IgD-negative memory B cell (primary cell): ENCODE results near the gene PCDHGC3. TPM values are rescaled to one million over a fixed set of nuclear protein-coding genes. Genes with fewer than 3 reads are reported as not detected.

ENCODE experiments used
- H3K27ac Mint-ChIP-seq, 3 donors: one replicate each; pipeline ENCODE4 v1.8.0; 2020 to 2022; ENCODE audit warnings: mild to moderate bottlenecking in 3 of 3, mixed read lengths in 3 of 3, moderate library complexity in 1 of 3
- H3K27me3 Mint-ChIP-seq: one replicate; pipeline ENCODE4 v1.8.0; 2021; ENCODE audit warnings: mixed read lengths
- H3K36me3 Mint-ChIP-seq: one replicate; pipeline ENCODE4 v1.8.0; 2020; ENCODE audit warnings: mild to moderate bottlenecking, mixed read lengths
- H3K4me1 Mint-ChIP-seq, 3 donors: one replicate each; pipeline ENCODE4 v1.8.0; 2020 to 2022; ENCODE audit warnings: mixed read lengths in 3 of 3, mild to moderate bottlenecking in 1 of 3
- H3K4me3 Mint-ChIP-seq, 4 donors: one replicate each; pipeline ENCODE4 v1.8.0; 2020 to 2022; ENCODE audit warnings: mild to moderate bottlenecking in 4 of 4, mixed read lengths in 4 of 4, moderate library complexity in 3 of 4
- H3K9me3 Mint-ChIP-seq, 3 donors: one replicate each; pipeline ENCODE4 v1.8.0; 2020 to 2021; ENCODE audit warnings: mixed read lengths in 3 of 3, mild to moderate bottlenecking in 1 of 3
- polyA plus RNA-seq: library from polyadenylated mRNA; unstranded; fragments of 300-500 nt; fragmentation: Illumina TruSeq; gene quantifications from one replicate; pipeline ENCODE4 v1.2.3, GENCODE V29; 2021

PCDHGC3 gene
- polyA plus RNA-seq, 1 donor from 2014 or later: 3.9 TPM

DNA sequence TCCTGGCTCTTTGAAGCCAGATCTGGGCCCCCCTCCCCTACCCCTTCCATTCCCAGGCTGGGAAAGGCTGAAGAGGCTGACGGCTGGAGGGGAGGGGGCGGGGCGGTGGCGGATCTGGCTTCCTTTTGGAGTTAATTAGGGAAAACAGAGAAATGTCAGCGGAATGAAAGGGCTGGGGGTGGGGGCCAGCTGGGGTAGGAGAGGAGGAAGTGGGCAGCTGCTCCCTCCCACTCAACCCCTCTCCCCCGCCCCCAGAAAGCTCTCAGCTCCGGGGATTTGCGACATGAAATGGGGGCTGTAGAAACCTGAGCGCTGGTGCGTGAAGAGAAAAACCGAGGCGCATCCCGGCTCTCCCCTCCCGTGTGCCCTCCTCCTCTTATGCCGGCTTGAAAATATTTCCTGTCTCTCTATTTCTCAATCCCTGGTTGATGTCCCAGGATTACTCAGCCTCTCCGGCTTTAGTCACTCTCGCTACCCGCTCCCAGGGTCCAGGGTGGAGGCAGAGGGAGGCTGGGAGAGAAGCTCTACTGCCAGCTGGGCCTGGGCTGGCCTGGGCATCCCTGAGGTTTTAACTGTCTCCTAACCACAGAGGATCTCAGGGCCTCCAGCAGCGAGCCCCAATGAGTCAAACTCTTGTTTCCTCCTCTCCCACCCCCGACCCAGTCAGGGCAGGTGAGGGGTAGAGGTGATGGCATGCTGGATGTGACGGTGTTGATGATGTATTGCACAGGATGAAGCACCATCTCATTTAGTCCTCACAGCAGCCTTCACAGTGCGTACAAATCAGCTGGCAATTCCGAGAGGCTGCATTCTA, 33.2 kb downstream of the PCDHGC3 start:
- Mint-ChIP-seq H3K4me1 (peaks cover 49 to 54% (median 53%) of the 10 kb centered on the region in 3 donors), H3K9me3 (no peaks in the 10 kb centered on the region), H3K27me3 (peaks cover 2% of the 10 kb centered on the region), H3K4me3 (peak overlapping the region; percentile 44 to 92 (median 67)), H3K27ac (peak overlapping the region in 1 of 3 donors; percentile 83), H3K36me3 (no peaks in the 10 kb centered on the region)

- Mint-ChIP-seq H3K4me1 (peaks cover 54 to 64% (median 60%) of the 10 kb centered on the region in 3 donors), H3K4me3 (peak overlapping the region in 3 of 4 donors; percentile 71 to 92 (median 71)), H3K9me3 (no peaks in the 10 kb centered on the region), H3K36me3 (no peaks in the 10 kb centered on the region), H3K27me3 (peaks cover 2% of the 10 kb centered on the region), H3K27ac (peak overlapping the region; percentile 73 to 88 (median 87))
These were observed 34.4 kb downstream of the PCDHGC3 start for GRCh38 chr5:141510160-141510559.

DNA sequence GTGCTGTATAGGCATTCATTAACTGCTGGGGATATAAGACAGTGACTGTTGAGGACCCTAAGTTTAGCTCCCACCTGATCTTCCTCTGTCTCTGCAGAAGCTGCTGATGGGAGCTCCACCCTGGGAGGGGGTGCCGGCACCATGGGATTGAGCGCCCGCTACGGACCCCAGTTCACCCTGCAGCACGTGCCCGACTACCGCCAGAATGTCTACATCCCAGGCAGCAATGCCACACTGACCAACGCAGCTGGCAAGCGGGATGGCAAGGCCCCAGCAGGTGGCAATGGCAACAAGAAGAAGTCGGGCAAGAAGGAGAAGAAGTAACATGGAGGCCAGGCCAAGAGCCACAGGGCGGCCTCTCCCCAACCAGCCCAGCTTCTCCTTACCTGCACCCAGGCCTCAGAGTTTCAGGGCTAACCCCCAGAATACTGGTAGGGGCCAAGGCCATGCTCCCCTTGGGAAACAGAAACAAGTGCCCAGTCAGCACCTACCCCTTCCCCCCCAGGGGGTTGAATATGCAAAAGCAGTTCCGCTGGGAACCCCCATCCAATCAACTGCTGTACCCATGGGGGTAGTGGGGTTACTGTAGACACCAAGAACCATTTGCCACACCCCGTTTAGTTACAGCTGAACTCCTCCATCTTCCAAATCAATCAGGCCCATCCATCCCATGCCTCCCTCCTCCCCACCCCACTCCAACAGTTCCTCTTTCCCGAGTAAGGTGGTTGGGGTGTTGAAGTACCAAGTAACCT, 35.3 kb downstream of the PCDHGC3 start:
- peak overlapping the region; percentile 87 to 89 (median 88) for H3K27ac Mint-ChIP-seq
- peaks cover 57 to 68% (median 65%) of the 10 kb centered on the region in 3 donors for H3K4me1 Mint-ChIP-seq

GRCh38 chr5:141511771-141512325, 36.1 kb downstream of the PCDHGC3 start:
- H3K4me1 Mint-ChIP-seq: peaks cover 53 to 69% (median 63%) of the 10 kb centered on the region in 3 donors
- no peaks in the 10 kb centered on the region for H3K9me3 Mint-ChIP-seq
- H3K4me3 Mint-ChIP-seq: peak overlapping the region; percentile 71 to 92 (median 78)
- H3K27me3 Mint-ChIP-seq: peaks cover 2% of the 10 kb centered on the region
- H3K36me3 Mint-ChIP-seq: no peaks in the 10 kb centered on the region
- peak overlapping the region; percentile 63 to 88 (median 87) for H3K27ac Mint-ChIP-seq

More for the DNA sequence above, 35.3 kb downstream of the PCDHGC3 start:
- Mint-ChIP-seq H3K9me3 (no peaks in the 10 kb centered on the region), H3K36me3 (no peaks in the 10 kb centered on the region), H3K27me3 (peaks cover 2% of the 10 kb centered on the region), H3K4me3 (peak overlapping the region; percentile 71 to 92 (median 78))

DNA sequence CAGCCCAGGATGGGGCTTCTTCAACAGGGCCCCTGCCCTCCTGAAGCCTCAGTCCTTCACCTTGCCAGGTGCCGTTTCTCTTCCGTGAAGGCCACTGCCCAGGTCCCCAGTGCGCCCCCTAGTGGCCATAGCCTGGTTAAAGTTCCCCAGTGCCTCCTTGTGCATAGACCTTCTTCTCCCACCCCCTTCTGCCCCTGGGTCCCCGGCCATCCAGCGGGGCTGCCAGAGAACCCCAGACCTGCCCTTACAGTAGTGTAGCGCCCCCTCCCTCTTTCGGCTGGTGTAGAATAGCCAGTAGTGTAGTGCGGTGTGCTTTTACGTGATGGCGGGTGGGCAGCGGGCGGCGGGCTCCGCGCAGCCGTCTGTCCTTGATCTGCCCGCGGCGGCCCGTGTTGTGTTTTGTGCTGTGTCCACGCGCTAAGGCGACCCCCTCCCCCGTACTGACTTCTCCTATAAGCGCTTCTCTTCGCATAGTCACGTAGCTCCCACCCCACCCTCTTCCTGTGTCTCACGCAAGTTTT, 36.7 kb downstream of the PCDHGC3 start:
- Mint-ChIP-seq H3K36me3 (no peaks in the 10 kb centered on the region), H3K9me3 (no peaks in the 10 kb centered on the region), H3K4me1 (peaks cover 47 to 65% (median 56%) of the 10 kb centered on the region in 3 donors), H3K27me3 (peaks cover 2% of the 10 kb centered on the region), H3K4me3 (peak overlapping the region; percentile 71 to 90 (median 89)), H3K27ac (peak overlapping the region; percentile 48 to 87 (median 55))

DNA sequence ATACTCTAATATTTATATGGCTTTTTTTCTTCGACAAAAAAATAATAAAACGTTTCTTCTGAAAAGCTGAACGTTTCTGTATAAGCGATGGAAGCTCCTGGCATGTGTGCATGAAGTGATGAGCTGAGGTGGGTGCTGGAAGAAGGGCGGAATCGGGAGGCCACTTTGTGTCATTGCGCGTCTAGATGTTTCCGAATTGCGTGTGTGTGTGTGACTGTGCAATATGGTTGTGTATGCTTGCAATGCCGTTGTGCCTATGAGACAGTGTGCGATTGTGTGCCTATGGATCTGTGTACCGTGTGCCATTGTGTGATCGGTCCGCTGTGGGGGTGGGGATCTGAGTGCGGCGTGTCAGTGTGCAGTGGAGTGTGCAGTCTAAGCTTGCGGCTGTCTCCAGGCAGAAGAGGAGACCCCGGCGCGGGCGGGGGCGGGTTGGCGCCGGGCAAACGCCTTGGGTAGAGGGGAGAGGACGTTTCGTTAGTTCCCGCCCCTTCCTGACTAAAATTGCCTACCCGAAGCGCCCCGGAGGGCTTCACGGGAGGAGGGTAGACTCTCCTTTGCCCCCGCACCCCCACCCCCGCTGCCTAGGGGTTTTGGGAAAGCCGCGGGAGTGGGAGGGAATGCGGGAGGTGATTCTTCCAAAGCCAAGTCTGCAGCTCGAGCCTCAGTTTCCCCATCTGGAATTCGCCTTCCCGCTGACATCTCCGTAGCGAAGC, 37.3 kb downstream of the PCDHGC3 start:
- peak overlapping the region; percentile 89 to 90 (median 89) for H3K4me3 Mint-ChIP-seq
- H3K36me3 Mint-ChIP-seq: no peaks in the 10 kb centered on the region
- no peaks in the 10 kb centered on the region for H3K9me3 Mint-ChIP-seq
- peaks cover 2% of the 10 kb centered on the region for H3K27me3 Mint-ChIP-seq
- peaks cover 41 to 58% (median 50%) of the 10 kb centered on the region in 3 donors for H3K4me1 Mint-ChIP-seq
- peak overlapping the region; percentile 55 to 87 (median 71) for H3K27ac Mint-ChIP-seq

- Mint-ChIP-seq H3K4me1 (peaks cover 36 to 54% (median 46%) of the 10 kb centered on the region in 3 donors), H3K9me3 (no peaks in the 10 kb centered on the region), H3K4me3 (peak overlapping the region; percentile 89 to 90 (median 89))
These were observed 38.0 kb downstream of the PCDHGC3 start for GRCh38 chr5:141513627-141514329.

GRCh38 chr5:141514330-141515133, 38.8 kb downstream of the PCDHGC3 start:
- peak overlapping the region in 2 of 3 donors; percentile 63 to 79 for H3K27ac Mint-ChIP-seq
- peak overlapping the region; percentile 89 to 90 (median 89) for H3K4me3 Mint-ChIP-seq
- H3K9me3 Mint-ChIP-seq: no peaks in the 10 kb centered on the region
- peaks cover 2% of the 10 kb centered on the region for H3K27me3 Mint-ChIP-seq
- peaks cover 32 to 48% (median 42%) of the 10 kb centered on the region in 3 donors for H3K4me1 Mint-ChIP-seq
- no peaks in the 10 kb centered on the region for H3K36me3 Mint-ChIP-seq

More at GRCh38 chr5:141513627-141514329, 38.0 kb downstream of the PCDHGC3 start:
- Mint-ChIP-seq H3K36me3 (no peaks in the 10 kb centered on the region), H3K27ac (peak overlapping the region in 2 of 3 donors; percentile 79 to 95), H3K27me3 (peaks cover 2% of the 10 kb centered on the region)

DNA sequence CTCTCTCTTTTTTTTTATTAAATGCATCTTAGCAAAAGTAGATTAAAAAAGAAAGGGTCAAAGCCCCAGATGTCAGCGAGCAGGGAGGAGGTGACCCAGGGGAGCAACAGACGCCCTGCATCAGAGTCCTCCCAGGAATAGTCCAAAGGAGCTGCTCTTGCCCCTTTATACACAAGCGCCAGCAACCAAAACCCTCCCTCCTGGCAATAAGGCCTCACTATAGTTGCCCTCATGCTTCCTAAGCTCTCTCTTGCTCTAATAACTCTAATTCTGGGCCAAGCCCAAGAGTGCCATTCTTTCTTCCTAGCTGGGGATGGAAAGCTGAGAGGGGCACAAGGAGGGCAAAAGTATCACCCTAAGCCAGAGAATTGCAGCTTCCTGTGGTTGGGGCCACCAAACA, 39.4 kb downstream of the PCDHGC3 start:
- Mint-ChIP-seq H3K36me3 (peaks cover 5% of the 10 kb centered on the region), H3K27ac (peak overlapping the region in 1 of 3 donors; percentile 38), H3K4me3 (peak overlapping the region; percentile 29 to 54 (median 52)), H3K4me1 (peaks cover 28 to 42% (median 36%) of the 10 kb centered on the region in 3 donors), H3K27me3 (peaks cover 2% of the 10 kb centered on the region), H3K9me3 (no peaks in the 10 kb centered on the region)

- Mint-ChIP-seq H3K9me3 (no peaks in the 10 kb centered on the region), H3K27ac (no peak overlapping the region), H3K4me3 (peak overlapping the region in 1 of 4 donors; percentile 43), H3K36me3 (peaks cover 8% of the 10 kb centered on the region), H3K27me3 (peaks cover 2% of the 10 kb centered on the region), H3K4me1 (peaks cover 21 to 36% (median 28%) of the 10 kb centered on the region in 3 donors)
These were observed 40.3 kb downstream of the PCDHGC3 start for GRCh38 chr5:141515946-141516671.

DNA sequence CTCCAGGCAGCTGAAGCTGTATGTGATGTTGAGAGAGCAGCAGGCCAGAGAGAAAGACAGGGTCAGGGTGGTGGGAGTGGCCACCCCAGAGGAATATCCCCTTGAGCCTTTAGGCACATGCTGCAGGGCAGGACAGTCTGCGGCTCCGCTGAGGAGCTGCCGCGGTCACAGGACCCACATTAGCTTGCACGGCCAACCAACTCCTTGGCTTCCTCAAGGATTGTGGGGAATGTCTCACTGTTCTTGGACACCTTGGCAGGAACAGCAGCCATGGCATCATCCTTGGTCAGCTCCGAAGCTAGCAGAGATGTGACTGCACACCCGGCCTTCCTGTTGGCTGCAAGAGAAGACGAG, 40.9 kb downstream of the PCDHGC3 start:
- Mint-ChIP-seq H3K36me3 (peaks cover 8% of the 10 kb centered on the region), H3K9me3 (no peaks in the 10 kb centered on the region), H3K27ac (peak overlapping the region in 1 of 3 donors; percentile 4), H3K4me3 (no peak overlapping the region), H3K4me1 (peaks cover 16 to 31% (median 23%) of the 10 kb centered on the region in 3 donors), H3K27me3 (peaks cover 2% of the 10 kb centered on the region)

DNA sequence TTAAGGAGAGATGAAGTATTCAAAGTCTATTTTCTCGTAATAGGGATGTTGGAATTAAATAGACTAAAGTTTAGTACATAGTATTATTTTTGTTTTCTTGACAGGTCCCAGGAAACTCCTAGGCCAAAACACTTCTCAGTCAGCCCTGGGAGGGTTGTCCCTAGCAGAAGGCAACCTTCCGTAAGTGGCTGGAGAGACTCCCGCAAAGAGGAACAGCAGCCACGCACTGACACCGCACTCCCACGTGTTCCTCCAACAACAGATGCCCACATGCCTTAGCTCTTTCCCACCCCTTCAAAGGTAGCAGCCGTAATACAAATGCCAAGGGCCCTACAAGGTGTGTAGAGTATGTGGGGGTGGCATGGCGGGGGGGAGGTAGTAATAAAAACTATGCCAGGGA, 41.5 kb downstream of the PCDHGC3 start:
- Mint-ChIP-seq H3K27me3 (peaks cover 2% of the 10 kb centered on the region), H3K27ac (peak overlapping the region in 1 of 3 donors; percentile 4), H3K4me3 (no peak overlapping the region), H3K4me1 (peaks cover 17 to 31% (median 23%) of the 10 kb centered on the region in 3 donors), H3K36me3 (peaks cover 8% of the 10 kb centered on the region), H3K9me3 (no peaks in the 10 kb centered on the region)
